ENCODE data around the gene LMF2.

The LMF2 gene

GRCh38 chr22:50456026-50456425 lies 51.5 kb downstream of the LMF2 start:
- H3K4me3 ChIP-seq (ENCODE audit: low read depth, low read length), result no peak overlapping the region
- H3K36me3 ChIP-seq (ENCODE audit: control insufficient read depth, insufficient read depth, low read length), result peaks cover 71% of the 10 kb centered on the region
- H3K9me3 ChIP-seq (ENCODE audit: control insufficient read depth, insufficient read depth, low read length), result no peaks in the 10 kb centered on the region
- no peak overlapping the region for H3K27ac ChIP-seq (ENCODE audit: low read depth, low read length)
- H3K27me3 ChIP-seq (ENCODE audit: control insufficient read depth, insufficient read depth, low read length), result no peaks in the 10 kb centered on the region
- no peak overlapping the region for H3K9ac ChIP-seq (ENCODE audit: low read depth, low read length)
- no peaks in the 10 kb centered on the region for H3K4me1 ChIP-seq (ENCODE audit: control insufficient read depth, insufficient read depth, low read length)

- H3K9ac ChIP-seq (ENCODE audit: low read depth, low read length), result no peak overlapping the region
- no peak overlapping the region for H3K27ac ChIP-seq (ENCODE audit: low read depth, low read length)
- peaks cover 68% of the 10 kb centered on the region for H3K36me3 ChIP-seq (ENCODE audit: control insufficient read depth, insufficient read depth, low read length)
These were observed 52.3 kb downstream of the LMF2 start for GRCh38 chr22:50455201-50455600.

GRCh38 chr22:50454556-50455075 lies 52.9 kb downstream of the LMF2 start:
- H3K27ac ChIP-seq (ENCODE audit: low read depth, low read length), result no peak overlapping the region
- no peak overlapping the region for H3K9ac ChIP-seq (ENCODE audit: low read depth, low read length)
- no peak overlapping the region for H3K4me3 ChIP-seq (ENCODE audit: low read depth, low read length)
- peaks cover 64% of the 10 kb centered on the region for H3K36me3 ChIP-seq (ENCODE audit: control insufficient read depth, insufficient read depth, low read length)
- H3K27me3 ChIP-seq (ENCODE audit: control insufficient read depth, insufficient read depth, low read length), result no peaks in the 10 kb centered on the region
- H3K9me3 ChIP-seq (ENCODE audit: control insufficient read depth, insufficient read depth, low read length), result no peaks in the 10 kb centered on the region
- no peaks in the 10 kb centered on the region for H3K4me1 ChIP-seq (ENCODE audit: control insufficient read depth, insufficient read depth, low read length)

More at GRCh38 chr22:50455201-50455600, 52.3 kb downstream of the LMF2 start:
- Histone ChIP-seq H3K4me3 (ENCODE audit: low read depth, low read length) (no peak overlapping the region), H3K4me1 (ENCODE audit: control insufficient read depth, insufficient read depth, low read length) (no peaks in the 10 kb centered on the region), H3K27me3 (ENCODE audit: control insufficient read depth, insufficient read depth, low read length) (no peaks in the 10 kb centered on the region), H3K9me3 (ENCODE audit: control insufficient read depth, insufficient read depth, low read length) (no peaks in the 10 kb centered on the region)

Measured in HUES48 (cell line).